ENCODE measurements around the gene RGMA. TPM values are rescaled to one million over a fixed set of nuclear protein-coding genes. Genes with fewer than 3 reads are reported as not detected.

Gene RGMA
- total and polyA plus RNA-seq, 10 of the 15 experiments (the other 5 are each of a cell fraction or from before 2014, with no cell fraction given), result not detected

DNA sequence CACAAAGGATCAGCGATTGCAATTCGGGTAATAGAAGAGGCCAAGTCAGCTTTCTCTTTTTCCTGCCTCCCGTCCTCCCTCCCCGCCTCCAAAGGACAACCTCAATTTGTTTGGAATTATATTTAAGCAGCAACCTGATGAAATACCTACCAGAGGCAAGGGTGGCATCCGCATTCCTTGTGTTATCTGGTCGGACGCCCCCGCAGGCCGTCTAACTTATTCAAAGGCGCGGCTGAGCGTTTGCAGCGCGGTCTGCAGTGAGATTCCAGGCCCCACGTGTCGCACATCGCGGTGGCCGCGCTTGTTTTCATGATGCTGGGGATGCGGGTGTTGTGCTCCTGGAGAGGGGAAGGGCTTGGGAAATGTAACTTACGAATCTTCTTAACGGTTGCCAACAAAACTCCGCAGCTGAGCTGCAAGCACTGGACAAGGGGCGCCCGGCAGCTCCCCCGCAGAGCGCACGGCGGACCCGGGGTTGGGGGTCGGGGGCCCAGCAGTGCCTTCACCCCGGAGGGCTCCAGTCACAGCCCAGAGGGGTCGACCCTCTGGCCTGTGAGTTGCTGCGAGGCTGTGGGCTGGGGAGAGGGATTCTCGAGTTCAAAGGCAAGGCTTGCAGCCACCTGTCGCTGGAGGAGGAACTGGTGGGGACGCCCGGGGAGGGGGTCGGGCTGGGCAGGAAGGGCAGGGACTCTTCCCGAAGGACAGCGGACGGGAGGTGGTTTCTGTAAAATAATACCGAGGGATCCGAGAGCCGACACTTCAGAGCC lies 20.5 kb upstream of the RGMA start (continued):
- TF ChIP-seq E4F1 (IDR thresholded peaks at IDR 0.05; ENCODE audit: borderline replicate concordance, partially characterized antibody), result no peak

DNA sequence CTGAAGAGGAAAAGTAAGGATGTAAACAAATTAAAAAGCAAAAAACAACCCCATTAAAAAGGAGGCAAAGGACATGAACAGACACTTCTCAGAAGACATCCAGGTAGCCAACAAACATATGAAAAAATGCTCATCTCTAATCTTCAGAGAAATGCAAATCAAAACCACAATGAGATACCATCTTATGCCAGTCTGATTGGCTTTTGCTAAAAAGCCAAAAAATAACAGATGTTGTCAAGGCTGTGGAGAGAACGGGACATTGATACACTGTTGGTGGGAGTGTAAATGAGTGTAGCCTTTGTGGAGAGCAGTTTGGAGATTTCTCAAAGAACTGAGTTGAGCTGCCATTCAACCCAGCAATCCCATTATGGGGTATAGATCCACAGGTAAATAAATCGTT lies 18.6 kb upstream of the RGMA start:
- ATAC-seq (no peak), DNase-seq (ENCODE audit: low read depth, low spot score) (no peak), FAIRE-seq (no peak)
- Histone ChIP-seq H3K9ac (ENCODE audit: control insufficient read depth, insufficient read depth, low read length) (no peak overlapping the region), H3K4me2 (ENCODE audit: control insufficient read depth, insufficient read depth) (no peak overlapping the region), H4K20me1 (ENCODE audit: control insufficient read depth, insufficient read depth) (no peaks in the 10 kb centered on the region), H3K27me3 (replicated peaks in 1 of 2; ENCODE audit: control insufficient read depth in 2 of 2, insufficient read depth in 2 of 2, low read length in 1 of 2) (peaks cover 0 to 5% of the 10 kb centered on the region in 2 experiments; a peak in 2 of 4 replicates), H3K36me3 (ENCODE audit: control insufficient read depth in 2 of 2, insufficient read depth in 2 of 2, low read length in 1 of 2) (no peaks in the 10 kb centered on the region), H3K4me1 (ENCODE audit: control insufficient read depth, insufficient read depth, low read length) (no peaks in the 10 kb centered on the region), H3K27ac (ENCODE audit: control insufficient read depth, insufficient read depth) (no peak overlapping the region), H3K4me3 (no peak overlapping the region), H2AFZ (ENCODE audit: control insufficient read depth, low read depth, low read length) (no peak overlapping the region), H3K9me3 (replicated peaks; ENCODE audit: control insufficient read depth, insufficient read depth, low read length) (no peaks in the 10 kb centered on the region), H3K79me2 (ENCODE audit: control insufficient read depth, insufficient read depth, low read length) (no peaks in the 10 kb centered on the region)
- intact Hi-C loops (cut with micrococcal nuclease; ENCODE audit: unreplicated experiment) (no loop called here), in situ Hi-C loops (cut with MboI) (no loop called here)
- CTCF ChIA-PET, result no interaction called here
- RAD21 ChIA-PET (ENCODE audit: unreplicated experiment), result no interaction called here
- POLR2A ChIA-PET, result no interaction called here
- SMC1A ChIA-PET (ENCODE audit: uncharacterized antibody, unreplicated experiment), result no interaction called here
- 28% methylated on average over 2 of the region's 2 CpGs for WGBS (ENCODE audit: insufficient coverage, insufficient replicate concordance, low lambda C conversion rate, missing lambda C conversion rate)
- no TSS peak for BruUV-seq (replicated peaks)
- TF ChIP-seq EGR1 (IDR thresholded peaks at IDR 0.05; ENCODE audit: borderline replicate concordance in 1 of 2, low read depth in 2 of 2, low read length in 2 of 2), result no peak
- TF ChIP-seq SMAD5 (IDR thresholded peaks at IDR 0.05; ENCODE audit: low read depth), result no peak
- no peak for TF ChIP-seq EZH2 (IDR thresholded peaks at IDR 0.05; ENCODE audit: borderline replicate concordance, control insufficient read depth, low read depth, low read length)
- TF ChIP-seq STAT3 (IDR thresholded peaks at IDR 0.05; ENCODE audit: low read depth, low read length), result no peak
- TF ChIP-seq CTCF (IDR thresholded peaks at IDR 0.05 in 2 of 3, conservative IDR thresholded peaks at IDR 0.05 in 1 of 3; ENCODE audit: control insufficient read depth in 2 of 3, extremely low read depth in 1 of 3, insufficient read depth in 1 of 3, low read depth in 3 of 3, low read length in 3 of 3), result no peak
- no peak for TF ChIP-seq BHLHE40 (IDR thresholded peaks at IDR 0.05; ENCODE audit: borderline replicate concordance in 1 of 2, low read depth in 2 of 2, low read length in 1 of 2)
- no peak for TF ChIP-seq PAX5 (IDR thresholded peaks at IDR 0.05; ENCODE audit: borderline replicate concordance, low read depth, low read length)
- no peak for TF ChIP-seq IRF4 (IDR thresholded peaks at IDR 0.05; ENCODE audit: low read depth, low read length)
- TF ChIP-seq REST (IDR thresholded peaks at IDR 0.05; ENCODE audit: low read depth, low read length), result no peak
- no peak for TF ChIP-seq ATF7 (IDR thresholded peaks at IDR 0.05; ENCODE audit: low read depth)
- TF ChIP-seq MEF2A (IDR thresholded peaks at IDR 0.05; ENCODE audit: insufficient read depth, low read depth, low read length), result no peak
- no peak for TF ChIP-seq TCF7 (IDR thresholded peaks at IDR 0.05; ENCODE audit: borderline replicate concordance)
- TF ChIP-seq CBX5 (IDR thresholded peaks at IDR 0.05; ENCODE audit: low read depth), result no peak

All from GM12878 (cell line).